BE2C (cell line): ENCODE measurements around the gene PAH.

ENCODE experiments used
- DNase-seq: peaks from one replicate; pipeline ENCODE4 v3.0.0-alpha.2; 2020
- H3K27me3 ChIP-seq: fragments of 250-450 bp; sonication (Bioruptor Pico); 2 replicates; pipeline ENCODE4 v1.5.1; 2020; ENCODE audit warnings: mild to moderate bottlenecking
- H3K36me3 ChIP-seq: fragments of 250-450 bp; sonication (Bioruptor Pico); 2 replicates; pipeline ENCODE4 v1.5.1; 2020; ENCODE audit warnings: mild to moderate bottlenecking
- H3K4me1 ChIP-seq: fragments of 250-450 bp; sonication (Bioruptor Pico); 2 replicates; pipeline ENCODE4 v1.5.1; 2020
- H3K4me3 ChIP-seq: 2 replicates; pipeline ENCODE4 v1.5.1; 2011; ENCODE audit warnings: low read depth, low read length
- H3K9me3 ChIP-seq: fragments of 250-450 bp; sonication (Bioruptor Pico); 2 replicates; pipeline ENCODE4 v1.5.1; 2020
- CTCF ChIP-seq: IDR thresholded peaks from 2 replicates; pipeline ENCODE4 v1.5.1; 2012; ENCODE audit warnings: mild to moderate bottlenecking, low read depth, low read length

Gene PAH

DNA sequence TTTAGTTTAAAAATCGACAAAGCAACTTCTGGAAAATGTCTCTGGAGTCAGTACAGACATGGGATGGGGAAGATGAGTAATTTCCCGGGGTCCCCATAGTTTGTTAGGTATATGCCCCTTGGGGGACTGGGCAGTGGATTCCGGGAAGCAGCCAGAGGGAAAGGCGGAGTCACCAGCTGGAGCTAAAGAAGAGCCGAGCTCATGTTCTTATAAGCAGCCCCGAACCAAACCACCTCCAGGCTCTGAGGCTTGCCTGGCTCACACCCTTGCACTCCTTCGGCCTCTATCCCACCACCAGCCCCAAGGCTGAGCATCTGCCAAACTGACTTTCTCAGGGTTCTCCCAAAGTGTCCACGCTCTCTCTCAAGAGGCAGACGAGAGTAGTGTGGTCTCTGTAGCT lies 117.8 kb downstream of the PAH start:
- Histone ChIP-seq H3K4me3 (no peak overlapping the region), H3K36me3 (no peaks in the 10 kb centered on the region), H3K4me1 (no peaks in the 10 kb centered on the region), H3K27me3 (peaks cover 19% of the 10 kb centered on the region), H3K9me3 (no peaks in the 10 kb centered on the region)
- no peak for DNase-seq
- no peak for TF ChIP-seq CTCF

- no peak for TF ChIP-seq CTCF
- H3K4me1 ChIP-seq, result no peaks in the 10 kb centered on the region
These were observed 119.5 kb downstream of the PAH start for GRCh38 chr12:102797528-102797927.

DNA sequence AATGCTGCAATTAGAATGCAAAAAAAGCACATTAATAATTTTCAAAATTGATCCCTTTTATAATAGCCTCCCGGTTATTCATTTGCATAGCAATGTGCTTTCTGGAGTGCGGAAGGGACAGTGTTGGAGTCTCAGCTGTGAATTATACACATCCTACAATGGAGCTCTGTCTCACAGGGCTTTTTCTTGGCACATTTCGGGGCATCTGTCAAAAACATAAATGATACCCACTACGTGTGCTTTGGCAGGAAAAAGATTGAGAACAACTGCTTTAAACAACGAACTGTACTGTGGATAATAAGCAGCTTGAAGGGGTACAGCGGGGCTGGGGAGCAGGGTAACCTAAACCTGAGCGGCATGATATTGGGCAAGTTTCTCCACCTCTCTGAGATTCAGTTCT lies 123.1 kb downstream of the PAH start:
- no peak overlapping the region for H3K4me3 ChIP-seq
- no peaks in the 10 kb centered on the region for H3K9me3 ChIP-seq
- H3K4me1 ChIP-seq, result no peaks in the 10 kb centered on the region
- H3K27me3 ChIP-seq, result peaks cover 14% of the 10 kb centered on the region
- no peak for TF ChIP-seq CTCF
- no peak for DNase-seq
- no peaks in the 10 kb centered on the region for H3K36me3 ChIP-seq

More at GRCh38 chr12:102797528-102797927, 119.5 kb downstream of the PAH start:
- Histone ChIP-seq H3K9me3 (no peaks in the 10 kb centered on the region), H3K4me3 (no peak overlapping the region), H3K27me3 (peaks cover 19% of the 10 kb centered on the region), H3K36me3 (no peaks in the 10 kb centered on the region)
- DNase-seq, result no peak
